SK-N-SH treated with all-trans-retinoic acid at 6 μM for 48 hours (cell line): ENCODE measurements around the gene MAGED4B.

Experiments used
- ATAC-seq: fragments of 200-7000 bp; cut with Tn5 transposase; 3 replicates; pipeline ENCODE4 v1.9.1; 2020; ENCODE audit warnings: mild to moderate bottlenecking, moderate library complexity
- ARNTL ChIP-seq: fragments of 450-650 bp; formaldehyde crosslinking; IDR thresholded peaks from 2 replicates; pipeline ENCODE4 v1.5.0; 2020; ENCODE audit warnings: low read depth, mild to moderate bottlenecking, moderate library complexity, borderline replicate concordance
- BACH2 ChIP-seq: fragments of 250-450 bp; sonication (Bioruptor Pico); IDR thresholded peaks from 2 replicates; pipeline ENCODE4 v1.9.0; 2021; ENCODE audit warnings: mild to moderate bottlenecking, borderline replicate concordance
- CREB5 ChIP-seq: fragments of 250-450 bp; sonication (Bioruptor Pico); IDR thresholded peaks from 2 replicates; pipeline ENCODE4 v1.5.1; 2020; ENCODE audit warnings: low read depth, mild to moderate bottlenecking, moderate library complexity
- CSDC2 ChIP-seq: fragments of 250-450 bp; sonication (Bioruptor Pico); IDR thresholded peaks from 2 replicates; pipeline ENCODE4 v1.5.0; 2020; ENCODE audit warnings: mild to moderate bottlenecking, moderate library complexity
- CSRNP3 ChIP-seq: fragments of 250-450 bp; sonication (Bioruptor Pico); IDR thresholded peaks from 2 replicates; pipeline ENCODE4 v1.5.1; 2021; ENCODE audit warnings: mild to moderate bottlenecking, moderate library complexity
- ESRRG ChIP-seq: fragments of 250-450 bp; sonication (Bioruptor Pico); IDR thresholded peaks from 2 replicates; pipeline ENCODE4 v1.6.1; 2021; ENCODE audit warnings: mild to moderate bottlenecking
- GLIS3 ChIP-seq: fragments of 250-450 bp; sonication (Bioruptor Pico); IDR thresholded peaks from 2 replicates; pipeline ENCODE4 v1.5.0; 2020; ENCODE audit warnings: mild to moderate bottlenecking, moderate library complexity
- ISL1 ChIP-seq: fragments of 250-450 bp; sonication (Bioruptor Pico); IDR thresholded peaks from 2 replicates; pipeline ENCODE4 v2.1.2; 2022; ENCODE audit warnings: mild to moderate bottlenecking, moderate library complexity
- OSR1 ChIP-seq: fragments of 250-450 bp; sonication (Bioruptor Pico); IDR thresholded peaks from 2 replicates; pipeline ENCODE4 v1.8.0; 2022; ENCODE audit warnings: moderate library complexity, mild to moderate bottlenecking, inconsistent platforms
- PATZ1 ChIP-seq: fragments of 250-450 bp; sonication (Bioruptor Pico); IDR thresholded peaks from 2 replicates; pipeline ENCODE4 v1.8.0; 2020; ENCODE audit warnings: mild to moderate bottlenecking, moderate library complexity, borderline replicate concordance
- PPARA ChIP-seq: fragments of 250-450 bp; sonication (Bioruptor Pico); IDR thresholded peaks from 2 replicates; pipeline ENCODE4 v1.5.0; 2020; ENCODE audit warnings: mild to moderate bottlenecking, borderline replicate concordance
- RARB ChIP-seq: fragments of 250-450 bp; sonication (Bioruptor Pico); IDR thresholded peaks from 2 replicates; pipeline ENCODE4 v1.8.0; 2021; ENCODE audit warnings: mild to moderate bottlenecking, moderate library complexity
- SNAI2 ChIP-seq: fragments of 250-450 bp; sonication (Bioruptor Pico); IDR thresholded peaks from 2 replicates; pipeline ENCODE4 v1.5.0; 2020; ENCODE audit warnings: mild to moderate bottlenecking, moderate library complexity
- TCF4 ChIP-seq: fragments of 250-450 bp; sonication (Bioruptor Pico); IDR thresholded peaks from 2 replicates; pipeline ENCODE4 v1.8.0; 2021; ENCODE audit warnings: mild to moderate bottlenecking, moderate library complexity, borderline replicate concordance
- TOX ChIP-seq: fragments of 250-450 bp; sonication (Bioruptor Pico); IDR thresholded peaks from 2 replicates; pipeline ENCODE4 v1.8.0; 2021; ENCODE audit warnings: mild to moderate bottlenecking, moderate library complexity, borderline replicate concordance
- ZC3H10 ChIP-seq: fragments of 250-450 bp; sonication (Bioruptor Pico); IDR thresholded peaks from 2 replicates; pipeline ENCODE4 v1.5.1; 2021; ENCODE audit warnings: mild to moderate bottlenecking, moderate library complexity
- ZFP3 ChIP-seq: fragments of 250-450 bp; sonication (Bioruptor Pico); IDR thresholded peaks from 2 replicates; pipeline ENCODE4 v1.5.0; 2020; ENCODE audit warnings: mild to moderate bottlenecking, moderate library complexity
- ZFP30 ChIP-seq: fragments of 450-650 bp; formaldehyde crosslinking; IDR thresholded peaks from 2 replicates; pipeline ENCODE4 v1.5.0; 2022; ENCODE audit warnings: mild to moderate bottlenecking, moderate library complexity
- ZNF565 ChIP-seq: fragments of 450-650 bp; formaldehyde crosslinking; conservative IDR thresholded peaks from 2 replicates; pipeline ENCODE4 v1.5.0; 2020; ENCODE audit warnings: low read depth, mild to moderate bottlenecking, moderate library complexity
- ZNF70 ChIP-seq: fragments of 450-650 bp; formaldehyde crosslinking; IDR thresholded peaks from 2 replicates; pipeline ENCODE4 v1.5.0; 2020; ENCODE audit warnings: mild to moderate bottlenecking, moderate library complexity
- ZNF8 ChIP-seq: fragments of 450-650 bp; formaldehyde crosslinking; IDR thresholded peaks from 2 replicates; pipeline ENCODE4 v1.5.0; 2020; ENCODE audit warnings: mild to moderate bottlenecking, moderate library complexity
- TF ChIP-seq, protein P1 (sequence below): fragments of 250-450 bp; sonication (Bioruptor Pico); IDR thresholded peaks from 2 replicates; pipeline ENCODE4 v1.8.0; 2021; ENCODE audit warnings: low read depth, mild to moderate bottlenecking, moderate library complexity, borderline replicate concordance

MAGED4B gene, protein sequence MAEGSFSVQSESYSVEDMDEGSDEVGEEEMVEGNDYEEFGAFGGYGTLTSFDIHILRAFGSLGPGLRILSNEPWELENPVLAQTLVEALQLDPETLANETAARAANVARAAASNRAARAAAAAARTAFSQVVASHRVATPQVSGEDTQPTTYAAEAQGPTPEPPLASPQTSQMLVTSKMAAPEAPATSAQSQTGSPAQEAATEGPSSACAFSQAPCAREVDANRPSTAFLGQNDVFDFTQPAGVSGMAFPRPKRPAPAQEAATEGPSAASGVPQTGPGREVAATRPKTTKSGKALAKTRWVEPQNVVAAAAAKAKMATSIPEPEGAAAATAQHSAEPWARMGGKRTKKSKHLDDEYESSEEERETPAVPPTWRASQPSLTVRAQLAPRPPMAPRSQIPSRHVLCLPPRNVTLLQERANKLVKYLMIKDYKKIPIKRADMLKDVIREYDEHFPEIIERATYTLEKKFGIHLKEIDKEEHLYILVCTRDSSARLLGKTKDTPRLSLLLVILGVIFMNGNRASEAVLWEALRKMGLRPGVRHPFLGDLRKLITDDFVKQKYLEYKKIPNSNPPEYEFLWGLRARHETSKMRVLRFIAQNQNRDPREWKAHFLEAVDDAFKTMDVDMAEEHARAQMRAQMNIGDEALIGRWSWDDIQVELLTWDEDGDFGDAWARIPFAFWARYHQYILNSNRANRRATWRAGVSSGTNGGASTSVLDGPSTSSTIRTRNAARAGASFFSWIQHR

GRCh38 chrX:52068666-52069640, at the start of gene MAGED4B:
MAGED4B (minus strand) TSS chrX:52069183; CDS start chrX:52068172, 1,011 bp downstream.
- ATAC-seq, result peak; percentile 91

DNA sequence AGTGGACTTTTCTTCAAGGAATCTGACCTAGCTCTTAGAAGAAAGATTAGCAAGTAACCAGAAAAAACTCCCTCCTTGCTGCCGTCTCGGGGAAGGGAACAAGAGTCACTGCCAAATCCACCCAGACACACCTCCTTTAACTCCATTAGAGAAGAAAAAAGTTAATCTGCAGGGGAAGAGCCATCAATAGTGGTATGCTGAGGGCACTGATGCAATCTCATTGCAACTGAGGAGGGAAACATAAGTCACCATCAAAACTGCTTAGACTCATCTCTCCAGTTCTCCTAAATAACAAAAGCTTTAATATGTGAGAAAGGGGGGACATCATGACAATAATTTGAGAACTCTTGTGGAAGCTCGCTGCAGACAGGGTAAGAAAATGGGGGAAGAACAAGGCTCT, 49.3 kb upstream of the MAGED4B start:
- no peak for ATAC-seq
- TF ChIP-seq BACH2 (no peak), GLIS3 (no peak), PPARA (CRISPR knock-in tag) (no peak), OSR1 (CRISPR knock-in tag) (no peak), ESRRG (CRISPR knock-in tag) (no peak), ISL1 (CRISPR knock-in tag) (no peak), PATZ1 (CRISPR knock-in tag) (no peak), CREB5 (no peak), CSDC2 (CRISPR knock-in tag) (no peak), SNAI2 (no peak), CSRNP3 (CRISPR knock-in tag) (no peak), TOX (CRISPR knock-in tag) (no peak), TCF4 (no peak), ZFP3 (CRISPR knock-in tag) (no peak), ZNF8 (CRISPR knock-in tag) (no peak), ZFP30 (no peak), RARB (CRISPR knock-in tag) (no peak), ZC3H10 (no peak), ZNF565 (no peak)
- TF ChIP-seq, protein P1, sequence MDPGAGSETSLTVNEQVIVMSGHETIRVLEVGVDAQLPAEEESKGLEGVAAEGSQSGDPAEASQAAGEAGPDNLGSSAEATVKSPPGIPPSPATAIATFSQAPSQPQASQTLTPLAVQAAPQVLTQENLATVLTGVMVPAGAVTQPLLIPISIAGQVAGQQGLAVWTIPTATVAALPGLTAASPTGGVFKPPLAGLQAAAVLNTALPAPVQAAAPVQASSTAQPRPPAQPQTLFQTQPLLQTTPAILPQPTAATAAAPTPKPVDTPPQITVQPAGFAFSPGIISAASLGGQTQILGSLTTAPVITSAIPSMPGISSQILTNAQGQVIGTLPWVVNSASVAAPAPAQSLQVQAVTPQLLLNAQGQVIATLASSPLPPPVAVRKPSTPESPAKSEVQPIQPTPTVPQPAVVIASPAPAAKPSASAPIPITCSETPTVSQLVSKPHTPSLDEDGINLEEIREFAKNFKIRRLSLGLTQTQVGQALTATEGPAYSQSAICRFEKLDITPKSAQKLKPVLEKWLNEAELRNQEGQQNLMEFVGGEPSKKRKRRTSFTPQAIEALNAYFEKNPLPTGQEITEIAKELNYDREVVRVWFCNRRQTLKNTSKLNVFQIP (CRISPR knock-in tag), result no peak

- ATAC-seq, result peak; percentile 89
- TF ChIP-seq ARNTL (CRISPR knock-in tag), result no peak
- no peak for TF ChIP-seq CREB5
- TF ChIP-seq ZNF70 (CRISPR knock-in tag), result no peak
- no peak for TF ChIP-seq ZNF8 (CRISPR knock-in tag)
- TF ChIP-seq ZFP30, result no peak
- TF ChIP-seq ZNF565, result no peak
- TF ChIP-seq CSDC2 (CRISPR knock-in tag), result no peak
- TF ChIP-seq OSR1 (CRISPR knock-in tag), result no peak
- TF ChIP-seq, all 23 proteins: peak for 0
These were observed 13.6 kb upstream of the MAGED4B start for GRCh38 chrX:52082578-52082977.
